ENCODE results near the gene MCFD2. TPM values are rescaled to one million over a fixed set of nuclear protein-coding genes. Genes with fewer than 3 reads are reported as not detected.
A peak's percentile ranks its signal among the peaks of the same experiment; 100 is the strongest.
"Not testable (repeated sequence)": the region's sequence is repeated elsewhere in the genome, so short reads cannot be mapped to it uniquely, and the experiment has no call there.

MCFD2 gene
- total RNA-seq, 2 experiments from 2014 or later = 40.5 to 42.0 TPM

DNA sequence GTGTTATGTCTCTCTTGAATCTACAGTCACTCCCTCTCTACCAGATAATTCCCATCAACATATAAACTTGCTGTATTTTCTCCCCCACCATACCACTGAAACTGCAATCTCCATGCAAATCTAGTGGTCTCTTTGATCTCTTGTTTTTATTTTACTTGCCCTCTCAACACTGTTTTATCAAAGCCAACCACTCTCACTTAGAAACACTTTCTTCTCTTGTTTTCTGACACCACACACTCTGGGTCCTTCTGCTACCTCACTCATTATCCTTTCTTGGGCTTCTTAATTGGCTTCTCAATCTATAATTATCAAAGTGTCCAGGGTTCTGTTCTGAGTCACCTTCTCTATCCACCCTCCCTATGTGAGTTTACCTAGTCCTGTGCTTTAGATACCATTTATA is 2.0 kb upstream of the MCFD2 start:
- DNase-seq = no peak
- POLR2A ChIA-PET = no interaction called here
- Mint-ChIP-seq H3K9me3 (ENCODE audit: low read depth) (no peaks in the 10 kb centered on the region), H3K36me3 (ENCODE audit: low read depth) (peaks cover 5% of the 10 kb centered on the region), H3K27ac (peak overlapping the region; percentile 56), H3K4me1 (peaks cover 61% of the 10 kb centered on the region), H3K27me3 (no peaks in the 10 kb centered on the region), H3K4me3 (peak overlapping the region; percentile 93)
- CTCF ChIA-PET = interaction anchor here (0.8 to 3.1 kb wide), 10 partner anchors 7 to 404 kb away, joined by 3 to 18 read pairs (median 6); no protein-coding TSS in a partner anchor
- peak; percentile 4 for ATAC-seq
- intact Hi-C loops (cut with DNase I, micrococcal nuclease) = loop anchor here (2.0 to 10.0 kb wide), 6 partner anchors 355 to 1263 kb away; partner anchors contain the start of genes FBXO11 (in 1 of the 2), MSH6 (in 1 of the 2) and PRKCE (in 1 of the 2)

DNA sequence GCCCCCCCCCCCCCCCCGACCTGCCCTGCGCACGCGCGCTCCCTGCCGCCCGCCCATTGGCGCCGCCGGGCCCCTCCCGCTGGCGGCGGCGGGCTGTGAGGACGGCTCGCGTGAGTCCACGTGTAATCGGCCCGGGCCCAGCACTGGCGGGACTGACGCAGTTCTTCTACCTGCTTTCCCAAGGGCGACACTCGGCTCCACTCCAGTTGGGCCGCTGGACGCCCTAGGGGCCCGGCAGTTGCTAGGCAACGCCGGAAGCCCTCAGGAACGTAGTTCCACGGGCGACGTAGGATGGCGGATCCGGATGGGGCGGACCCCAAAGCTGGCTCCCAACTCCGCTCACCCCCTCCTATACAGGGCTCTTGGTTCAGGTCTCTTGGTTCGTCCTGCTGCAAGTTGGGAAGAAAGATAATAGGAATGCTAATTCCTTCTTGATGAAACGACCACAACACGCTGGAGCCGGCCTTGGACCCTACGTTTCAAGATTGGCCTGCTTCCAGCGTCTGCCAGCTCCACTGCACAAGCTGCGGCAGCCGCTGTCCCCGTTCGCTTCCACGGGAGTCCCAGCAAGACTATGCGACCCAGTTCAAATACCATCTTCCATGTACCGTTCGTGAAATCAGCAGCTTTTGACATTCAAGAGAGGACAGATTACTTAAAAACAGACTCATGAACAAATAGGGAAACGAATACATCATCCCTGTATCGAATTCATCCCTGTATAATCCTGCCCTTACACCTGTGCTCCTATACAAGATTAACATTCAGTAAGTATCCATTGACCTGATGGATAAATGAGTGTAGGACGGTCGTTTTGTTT is 415 bp upstream of the MCFD2 start:
- Mint-ChIP-seq H3K27me3 (no peaks in the 10 kb centered on the region), H3K27ac (peak overlapping the region; percentile 62), H3K36me3 (ENCODE audit: low read depth) (peaks cover 13% of the 10 kb centered on the region), H3K4me1 (peaks cover 49% of the 10 kb centered on the region), H3K4me3 (peak overlapping the region; percentile 93), H3K9me3 (ENCODE audit: low read depth) (no peaks in the 10 kb centered on the region)
- DNase-seq = peak; percentile 87
- ChIA-PET CTCF (interaction anchor here (0.5 to 1.9 kb wide), 9 partner anchors 9 to 304 kb away, joined by 3 to 7 read pairs (median 4); no protein-coding TSS in a partner anchor), POLR2A (interaction anchor here (0.6 to 2.0 kb wide), 3 partner anchors 26 to 128 kb away, joined by 3 to 8 read pairs (median 7); no protein-coding TSS in a partner anchor)
- ATAC-seq = peak; percentile 89
- intact Hi-C loops (cut with DNase I, micrococcal nuclease) = loop anchor here (1.0 to 10.0 kb wide), 7 partner anchors 69 to 1261 kb away; partner anchors contain the start of genes FBXO11 (in 1 of the 2), MSH2 (in 1 of the 2), MSH6 (in 1 of the 2) and PRKCE (in 1 of the 2)

DNA sequence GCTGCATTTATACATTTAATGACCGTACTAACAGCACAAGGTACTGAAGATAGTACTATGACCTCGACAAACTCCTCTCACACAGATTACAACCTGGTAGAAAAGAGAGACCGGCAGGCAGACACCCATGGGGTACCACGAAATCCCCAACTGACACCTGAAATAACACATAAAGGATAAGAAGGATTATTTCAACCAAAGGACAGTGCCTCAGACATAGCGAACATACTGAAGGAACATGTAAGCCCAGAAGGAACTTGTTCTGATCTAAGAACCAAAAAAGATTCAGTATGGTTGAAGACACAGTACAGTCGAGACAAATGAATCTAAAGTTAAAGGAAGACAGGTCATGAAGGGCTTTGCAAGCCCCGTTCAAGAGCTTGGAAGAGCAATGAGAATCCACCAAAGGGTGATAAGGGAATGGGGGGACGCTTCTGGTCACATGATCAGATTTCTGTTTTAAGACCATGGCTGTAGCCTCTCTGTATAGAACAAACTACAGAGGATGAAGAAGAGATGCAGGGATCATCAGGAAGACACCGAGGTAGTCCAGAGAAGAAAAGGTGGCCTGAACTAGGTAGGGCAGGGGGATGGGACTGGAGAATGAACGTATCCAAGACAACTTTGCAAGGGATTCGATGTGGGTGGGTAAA is 902 bp downstream of the MCFD2 start:
- POLR2A ChIA-PET = no interaction called here
- peaks cover 55% of the 10 kb centered on the region for H3K4me1 Mint-ChIP-seq
- CTCF ChIA-PET = interaction anchor here (1.8 kb wide), 1 partner anchor 11 kb away, joined by 4 read pairs; no protein-coding TSS in a partner anchor

DNA sequence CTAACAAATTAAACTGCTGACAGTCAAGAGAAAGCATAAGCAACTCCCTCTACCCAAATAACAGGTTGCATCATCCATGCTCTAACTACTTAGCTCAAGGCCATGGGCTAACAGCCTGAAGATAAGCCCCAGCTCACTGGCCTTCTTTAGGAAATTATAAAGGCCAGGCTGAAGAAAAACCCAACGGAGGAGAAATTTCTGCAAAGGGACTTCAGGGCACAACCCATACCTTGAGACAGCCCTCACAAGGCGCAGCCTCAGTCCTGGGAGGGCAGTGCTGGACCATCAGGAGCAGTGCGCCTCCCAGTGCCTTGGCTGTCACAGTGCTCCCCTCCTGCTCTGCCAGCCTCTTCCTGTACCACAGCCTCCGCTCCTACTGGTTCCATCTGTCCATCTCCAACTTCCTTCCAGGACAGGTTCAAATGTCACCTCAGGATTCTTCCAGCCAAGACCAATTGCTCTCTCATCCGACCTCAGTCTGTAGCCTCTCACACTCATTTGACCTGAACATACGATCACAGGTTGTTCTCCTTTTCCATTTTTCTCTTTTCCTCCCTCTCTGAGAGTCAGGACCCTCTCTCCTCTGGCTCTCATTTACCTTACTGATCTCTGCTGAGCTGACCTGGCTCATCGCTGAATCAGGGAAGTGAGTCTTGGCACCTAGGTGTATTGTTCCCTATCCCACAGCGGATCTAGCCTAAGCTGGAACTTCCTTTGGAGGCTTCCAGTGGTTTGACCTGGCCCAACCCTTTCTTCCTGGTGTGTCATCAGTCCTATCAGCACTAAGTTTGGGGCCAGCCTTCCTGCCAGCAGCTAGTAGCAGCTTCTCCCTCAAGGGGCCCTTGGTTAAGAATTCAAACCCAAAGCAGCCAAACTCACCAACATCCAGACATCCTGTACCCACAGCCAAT is 1.9 kb downstream of the MCFD2 start:
- Mint-ChIP-seq H3K27ac (peak overlapping the region; percentile 7), H3K9me3 (ENCODE audit: low read depth) (no peaks in the 10 kb centered on the region), H3K27me3 (no peaks in the 10 kb centered on the region), H3K36me3 (ENCODE audit: low read depth) (peaks cover 21% of the 10 kb centered on the region), H3K4me1 (peaks cover 63% of the 10 kb centered on the region), H3K4me3 (peak overlapping the region; percentile 93)
- CTCF ChIA-PET = interaction anchor here (1.8 kb wide), 1 partner anchor 11 kb away, joined by 4 read pairs; no protein-coding TSS in a partner anchor
- POLR2A ChIA-PET = interaction anchor here (1.0 kb wide), 1 partner anchor 409 kb away, joined by 4 read pairs; no protein-coding TSS in a partner anchor
- ATAC-seq (no peak), DNase-seq (no peak)
- intact Hi-C loops (cut with DNase I, micrococcal nuclease) = loop anchor here in 1 of 2 experiments (10.0 kb wide), 3 partner anchors 871 to 1259 kb away; partner anchors contain the start of genes FBXO11, MSH6 and PRKCE

More for the DNA sequence above, 902 bp downstream of the MCFD2 start:
- peak overlapping the region; percentile 81 for H3K27ac Mint-ChIP-seq
- peaks cover 15% of the 10 kb centered on the region for H3K36me3 Mint-ChIP-seq (ENCODE audit: low read depth)
- no peaks in the 10 kb centered on the region for H3K9me3 Mint-ChIP-seq (ENCODE audit: low read depth)
- no peak for DNase-seq
- intact Hi-C loops (cut with DNase I, micrococcal nuclease) = loop anchor here (1.0 to 10.0 kb wide), 7 partner anchors 71 to 1260 kb away; partner anchors contain the start of genes FBXO11 (in 1 of the 2), MSH2 (in 1 of the 2), MSH6 (in 1 of the 2) and PRKCE (in 1 of the 2)
- no peak for ATAC-seq
- H3K4me3 Mint-ChIP-seq = peak overlapping the region; percentile 93
- H3K27me3 Mint-ChIP-seq = no peaks in the 10 kb centered on the region

DNA sequence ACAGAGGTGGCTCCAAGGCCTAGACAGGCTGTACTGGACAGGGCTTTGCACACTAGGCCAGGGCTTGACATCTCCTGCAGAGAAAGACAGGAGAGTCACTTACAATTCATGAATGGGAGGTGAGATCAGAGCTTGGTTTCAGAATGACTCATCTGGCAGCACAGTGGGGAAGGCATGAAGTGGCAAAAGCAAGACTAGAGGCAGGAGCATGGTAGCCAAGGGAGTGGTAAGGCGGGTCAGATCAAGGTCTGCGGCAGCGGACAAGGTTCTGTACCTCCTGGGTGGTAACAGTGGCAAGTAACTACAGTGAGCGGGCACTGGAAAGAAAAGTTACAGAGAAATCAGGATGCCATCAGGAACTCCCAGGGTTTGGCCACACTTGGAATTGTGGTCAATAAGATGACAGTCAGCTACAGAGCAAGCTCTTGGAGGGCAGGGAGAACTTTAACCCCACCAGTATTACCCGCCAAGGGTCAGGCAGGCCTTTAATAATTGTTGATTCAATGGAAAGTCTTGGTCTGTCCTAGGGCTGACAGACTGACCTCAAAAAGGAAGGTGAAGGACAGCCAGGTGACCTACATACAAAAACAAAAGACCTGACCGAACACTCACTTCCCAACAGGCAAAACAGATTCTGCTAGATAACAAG is 5.7 kb downstream of the MCFD2 start:
- CTCF ChIA-PET = interaction anchor here (0.6 to 0.7 kb wide), 2 partner anchors 236 to 847 kb away, joined by 3 read pairs; no protein-coding TSS in a partner anchor
- POLR2A ChIA-PET = no interaction called here
- ATAC-seq = peak; percentile 99
- H3K27ac Mint-ChIP-seq = peak overlapping the region; percentile 21
- no peaks in the 10 kb centered on the region for H3K27me3 Mint-ChIP-seq
- no peak overlapping the region for H3K4me3 Mint-ChIP-seq
- H3K36me3 Mint-ChIP-seq (ENCODE audit: low read depth) = peaks cover 54% of the 10 kb centered on the region
- peak; percentile 69 for DNase-seq
- H3K4me1 Mint-ChIP-seq = peaks cover 43% of the 10 kb centered on the region
- H3K9me3 Mint-ChIP-seq (ENCODE audit: low read depth) = no peaks in the 10 kb centered on the region
- intact Hi-C loops (cut with DNase I, micrococcal nuclease) = loop anchor here in 1 of 2 experiments (10.0 kb wide), 3 partner anchors 875 to 1255 kb away; partner anchors contain the start of genes FBXO11, MSH6 and PRKCE

DNA sequence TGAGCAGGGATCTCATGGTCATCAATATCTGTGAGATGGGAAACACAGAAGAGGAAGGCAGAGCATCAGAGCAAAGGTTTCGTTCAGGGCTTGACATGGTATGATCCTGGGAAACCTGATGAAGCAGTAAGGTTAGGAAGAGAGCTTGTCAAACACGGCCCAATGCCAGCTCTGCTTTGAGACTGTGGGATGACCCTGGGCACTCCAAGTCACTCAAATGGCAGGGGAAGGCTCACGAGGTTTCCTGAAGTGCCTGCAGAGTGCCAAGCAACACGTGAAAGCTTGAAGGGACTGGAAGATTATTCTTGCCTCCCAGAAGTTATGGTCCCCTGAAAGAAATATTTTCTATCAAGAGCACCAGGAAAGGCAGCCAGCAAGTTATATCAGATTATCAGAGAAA is 6.5 kb downstream of the MCFD2 start:
- Mint-ChIP-seq H3K27me3 (no peaks in the 10 kb centered on the region), H3K36me3 (ENCODE audit: low read depth) (peaks cover 58% of the 10 kb centered on the region), H3K4me1 (peaks cover 36% of the 10 kb centered on the region), H3K27ac (no peak overlapping the region), H3K9me3 (ENCODE audit: low read depth) (no peaks in the 10 kb centered on the region), H3K4me3 (no peak overlapping the region)
- DNase-seq = no peak
- CTCF ChIA-PET = interaction anchor here (0.6 to 1.6 kb wide), 2 partner anchors 22 to 235 kb away, joined by 3 read pairs; no protein-coding TSS in a partner anchor
- ATAC-seq = no peak
- POLR2A ChIA-PET = no interaction called here
- intact Hi-C loops (cut with DNase I, micrococcal nuclease) = no loop called here

DNA sequence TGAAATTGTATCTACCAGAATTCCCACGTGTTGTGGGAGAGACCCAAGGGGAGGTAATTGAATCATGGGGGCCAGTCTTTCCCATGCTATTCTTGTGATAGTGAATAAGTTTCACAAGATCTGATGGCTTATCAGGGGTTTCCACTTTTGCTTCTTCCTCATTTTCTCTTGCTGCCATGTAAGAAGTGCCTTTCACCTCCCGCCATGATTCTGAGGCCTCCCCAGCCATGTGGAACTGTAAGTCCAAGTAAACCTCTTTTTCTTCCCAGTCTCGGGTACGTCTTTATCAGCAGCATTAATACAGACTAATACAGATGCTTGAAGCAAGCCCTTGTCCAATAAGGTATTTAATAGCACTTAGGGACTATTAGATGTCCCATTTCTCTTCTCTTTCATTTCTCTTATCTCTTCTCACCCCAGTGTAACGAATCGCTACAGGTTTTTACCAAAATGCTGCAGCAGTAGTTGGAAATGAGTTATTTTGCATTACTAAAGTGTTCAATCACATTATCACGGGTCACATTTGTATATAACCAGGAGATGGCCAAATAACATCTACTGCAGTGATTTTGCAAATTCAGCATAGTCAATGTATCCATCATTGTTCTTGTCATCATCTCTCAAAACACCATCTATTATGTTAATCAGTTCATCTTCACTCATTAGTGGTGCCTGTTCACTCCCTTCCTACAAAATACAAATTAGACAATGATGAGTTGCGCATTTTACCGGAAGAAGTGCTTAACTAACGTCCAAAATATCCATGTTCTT is 10.5 kb downstream of the MCFD2 start:
- intact Hi-C loops (cut with DNase I, micrococcal nuclease); H3K9me3 Mint-ChIP-seq (ENCODE audit: low read depth); POLR2A ChIA-PET; ATAC-seq; H3K27me3 Mint-ChIP-seq; H3K27ac Mint-ChIP-seq; H3K4me3 Mint-ChIP-seq; DNase-seq: not testable (repeated sequence)
- CTCF ChIA-PET = interaction anchor here (0.8 kb wide), 1 partner anchor 24 kb away, joined by 3 read pairs; no protein-coding TSS in a partner anchor
- H3K4me1 Mint-ChIP-seq = peaks cover 16% of the 10 kb centered on the region
- peaks cover 49% of the 10 kb centered on the region for H3K36me3 Mint-ChIP-seq (ENCODE audit: low read depth)

DNA sequence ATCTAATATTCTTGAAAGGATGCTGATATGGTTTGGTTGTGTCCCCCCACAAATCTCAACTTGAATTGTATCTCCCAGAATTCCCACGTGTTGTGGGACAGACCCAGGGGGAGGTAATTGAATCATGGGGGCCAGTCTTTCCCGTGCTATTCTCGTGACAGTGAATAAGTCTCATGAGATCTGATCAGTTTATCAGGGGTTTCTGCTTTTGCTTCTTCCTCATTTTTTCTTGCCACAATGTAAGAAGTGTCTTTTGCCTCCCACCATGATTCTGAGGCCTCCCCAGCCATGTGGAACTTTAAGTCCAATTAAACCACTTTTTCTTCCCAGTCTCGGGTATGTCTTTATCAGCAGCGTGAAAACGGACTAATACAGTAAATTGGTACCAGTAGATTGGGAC is 12.6 kb downstream of the MCFD2 start:
- H3K4me1 Mint-ChIP-seq; intact Hi-C loops (cut with DNase I, micrococcal nuclease); ATAC-seq; CTCF ChIA-PET; POLR2A ChIA-PET; DNase-seq; H3K27me3 Mint-ChIP-seq; H3K9me3 Mint-ChIP-seq (ENCODE audit: low read depth); H3K4me3 Mint-ChIP-seq; H3K27ac Mint-ChIP-seq: not testable (repeated sequence)
- peaks cover 33% of the 10 kb centered on the region for H3K36me3 Mint-ChIP-seq (ENCODE audit: low read depth)

DNA sequence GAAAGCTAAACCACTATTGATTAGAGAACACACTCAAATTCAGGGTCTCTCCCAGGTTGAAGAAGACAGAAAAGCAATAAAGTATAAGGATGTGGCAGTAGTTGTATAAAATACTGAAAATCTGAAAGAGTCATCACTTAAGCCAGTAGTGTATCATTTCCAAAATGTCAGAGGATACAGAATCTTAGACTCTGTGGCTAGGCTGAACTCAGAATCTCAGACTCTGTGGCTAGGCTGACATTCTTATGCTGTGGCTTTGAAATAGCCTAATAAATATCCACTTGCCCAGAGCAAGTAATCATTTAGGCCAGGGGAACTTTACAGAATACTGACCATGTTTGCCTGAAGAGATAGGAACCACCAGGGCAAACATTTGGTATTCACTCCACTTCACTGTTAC is 13.1 kb downstream of the MCFD2 start:
- Mint-ChIP-seq H3K4me1 (no peaks in the 10 kb centered on the region), H3K36me3 (ENCODE audit: low read depth) (peaks cover 29% of the 10 kb centered on the region), H3K27ac (peak overlapping the region; percentile 3), H3K4me3 (no peak overlapping the region), H3K9me3 (ENCODE audit: low read depth) (no peaks in the 10 kb centered on the region), H3K27me3 (no peaks in the 10 kb centered on the region)
- intact Hi-C loops (cut with DNase I, micrococcal nuclease) = no loop called here
- DNase-seq = no peak
- ATAC-seq = no peak
- POLR2A ChIA-PET = no interaction called here
- CTCF ChIA-PET = no interaction called here

Data from activated CD4-positive, alpha-beta T cell treated with anti-CD3 and anti-CD28 coated beads for 36 hours (primary cell).